Measurements from ENCODE around the gene BAZ2A.

The BAZ2A gene

DNA sequence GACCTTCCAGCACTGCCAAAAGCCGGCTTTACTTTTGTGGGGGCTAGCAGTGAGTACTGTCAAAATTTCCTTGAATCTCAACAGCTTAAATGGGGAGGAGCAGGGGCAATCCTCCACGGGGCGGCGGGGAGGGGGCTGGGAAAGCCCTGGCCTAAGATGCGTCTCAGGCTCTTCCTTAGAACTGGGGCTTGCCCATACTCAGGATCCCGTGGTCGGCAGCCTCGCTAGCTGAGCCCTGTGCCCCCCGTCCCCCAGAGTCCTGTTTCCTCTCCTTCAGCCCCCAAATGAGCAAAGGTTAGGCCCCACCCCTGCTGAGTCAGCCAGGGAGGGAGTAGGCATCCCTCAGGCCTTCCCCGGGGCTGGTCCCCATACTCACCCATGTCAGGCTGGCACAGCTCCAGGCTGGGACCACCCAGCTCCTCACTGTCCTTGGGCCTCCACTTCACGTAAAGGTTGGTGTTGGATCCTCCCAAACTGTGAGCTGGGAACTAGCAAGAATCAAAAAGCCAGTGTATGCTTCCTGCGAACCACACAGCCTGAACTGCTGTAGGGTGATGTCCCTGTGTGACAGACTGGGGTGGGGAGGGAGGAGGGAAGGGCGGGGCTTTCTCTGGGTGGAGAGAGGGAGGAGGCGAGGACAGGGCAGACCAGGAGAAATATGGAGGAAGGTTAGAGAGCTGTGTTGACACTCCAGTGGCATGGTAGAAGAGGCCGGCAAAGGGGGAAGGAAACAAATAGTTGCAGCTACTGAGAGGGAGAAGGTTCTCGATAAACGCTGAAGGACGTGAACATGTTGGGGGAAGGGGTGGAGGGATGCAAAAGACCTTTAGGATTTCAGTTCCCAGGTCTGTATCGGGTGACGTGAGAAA is 5.9 kb upstream of the BAZ2A start:
- peak; percentile 63 to 75 for DNase-seq (ENCODE audit: low read depth in 2 of 2)

DNA sequence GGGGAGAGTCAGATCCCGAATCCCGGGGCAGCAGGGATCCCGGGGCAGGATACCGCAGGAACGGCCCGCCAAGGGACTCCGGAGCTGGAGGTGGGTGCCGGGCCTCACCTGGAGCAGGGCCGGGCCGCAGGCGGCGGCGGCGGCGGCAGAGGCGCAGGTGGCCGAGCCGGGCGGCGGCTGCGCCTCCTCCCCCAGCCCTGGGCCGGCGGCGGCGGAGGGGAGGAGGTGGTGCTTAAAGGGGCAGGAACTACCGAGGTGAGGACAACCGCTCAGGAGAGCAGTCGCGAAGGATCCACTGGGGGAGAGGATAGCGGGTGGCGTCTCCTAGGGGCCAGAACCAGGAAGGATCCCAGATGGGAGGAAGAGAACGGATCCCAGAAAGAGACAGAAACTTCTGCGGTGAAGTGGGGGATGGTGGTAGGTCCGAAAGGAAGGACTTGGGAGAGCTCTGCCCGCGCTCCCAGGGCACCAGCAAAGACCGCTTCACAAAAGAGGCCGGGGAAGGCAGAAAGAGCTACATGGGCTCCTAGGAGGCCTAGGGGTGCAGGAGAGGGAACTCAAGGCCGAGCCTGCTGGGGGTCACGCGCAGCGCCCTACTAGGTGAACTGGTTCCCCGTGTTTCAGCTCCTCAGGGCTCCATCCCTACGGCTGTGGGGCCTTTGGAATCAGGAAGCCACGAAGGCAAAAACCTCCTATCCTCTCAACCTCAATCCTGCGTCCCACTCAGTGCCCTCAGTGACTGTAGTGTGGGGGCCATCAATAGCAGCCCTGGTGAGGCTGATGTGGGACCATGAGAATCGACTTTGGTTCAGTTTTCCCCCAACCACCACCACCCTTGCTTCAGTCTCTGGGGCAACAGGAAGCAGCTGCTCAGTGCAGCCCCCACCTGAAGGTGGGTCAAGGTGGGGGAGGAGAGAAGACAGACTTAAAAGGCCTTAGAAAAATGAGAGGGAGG is 5.0 kb upstream of the BAZ2A start:
- peak in 1 of 2 donors; percentile 58 for DNase-seq (ENCODE audit: low read depth in 2 of 2)

DNA sequence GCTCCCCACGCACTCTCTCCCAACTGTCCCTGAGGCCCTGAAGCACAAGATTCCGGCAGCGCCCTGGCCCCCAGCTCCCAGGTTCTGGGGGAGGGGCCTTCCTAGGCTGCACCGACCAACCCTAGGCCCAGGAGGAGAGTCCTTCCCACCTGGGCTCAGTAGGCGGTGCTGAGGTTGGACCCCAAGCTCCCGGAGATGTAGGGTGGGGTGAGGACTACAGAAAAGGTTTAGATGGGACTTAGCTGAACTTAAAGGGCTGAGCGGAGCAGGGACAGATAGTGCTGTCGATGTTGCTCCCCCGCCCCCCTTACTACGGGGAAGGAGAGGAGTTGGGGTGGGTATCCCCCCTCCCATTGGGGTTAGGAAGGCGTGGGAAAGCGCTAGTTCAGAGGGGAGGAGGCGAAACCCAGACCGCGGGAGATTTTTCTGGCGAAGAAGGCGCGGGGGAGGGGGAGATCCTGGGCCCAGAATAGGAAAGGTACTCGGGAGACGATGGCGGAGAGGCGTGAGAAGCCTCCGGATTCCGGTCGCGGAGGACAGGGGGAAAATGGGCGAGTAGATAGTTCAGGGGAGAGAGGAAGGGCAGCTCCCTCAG is 4.2 kb upstream of the BAZ2A start:
- DNase-seq (ENCODE audit: low read depth in 2 of 2): no peak

DNA sequence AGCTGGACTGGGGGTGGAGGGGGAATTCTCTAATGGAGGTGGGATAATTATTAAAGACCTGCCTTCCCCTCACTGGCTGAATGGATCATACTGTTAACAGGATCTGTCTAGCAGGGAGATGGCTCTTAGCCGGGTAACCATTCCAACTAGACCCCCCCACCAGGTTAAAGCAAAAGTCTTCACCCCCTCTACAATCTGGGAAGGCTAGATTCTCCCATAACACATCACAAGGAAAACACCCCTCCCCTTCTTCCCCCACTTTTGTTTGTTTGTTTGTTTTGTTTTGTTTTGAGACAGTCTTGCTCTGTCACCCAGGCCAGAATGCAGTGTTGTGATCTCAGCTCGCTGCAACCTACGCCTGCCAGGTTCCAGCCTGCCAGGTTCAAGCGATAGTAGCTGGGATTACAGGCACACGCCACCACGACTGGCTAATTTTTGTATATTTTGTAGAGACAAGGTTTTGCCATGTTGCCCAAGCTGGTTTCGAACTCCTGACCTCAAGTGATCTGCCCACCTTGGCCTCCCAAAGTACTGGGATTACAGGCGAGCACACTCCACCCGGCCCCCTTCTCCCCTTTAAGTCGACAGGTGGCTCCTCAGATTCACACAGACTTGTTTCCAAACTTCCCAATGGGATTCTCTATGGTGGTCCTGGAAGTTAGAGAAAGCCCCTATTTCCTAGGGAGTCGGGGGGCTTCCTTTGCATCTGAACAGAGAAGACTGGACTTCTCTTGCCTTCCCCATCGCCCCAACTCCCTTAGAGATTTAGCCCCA is 3.5 kb upstream of the BAZ2A start:
- DNase-seq (ENCODE audit: low read depth in 2 of 2): no peak

DNA sequence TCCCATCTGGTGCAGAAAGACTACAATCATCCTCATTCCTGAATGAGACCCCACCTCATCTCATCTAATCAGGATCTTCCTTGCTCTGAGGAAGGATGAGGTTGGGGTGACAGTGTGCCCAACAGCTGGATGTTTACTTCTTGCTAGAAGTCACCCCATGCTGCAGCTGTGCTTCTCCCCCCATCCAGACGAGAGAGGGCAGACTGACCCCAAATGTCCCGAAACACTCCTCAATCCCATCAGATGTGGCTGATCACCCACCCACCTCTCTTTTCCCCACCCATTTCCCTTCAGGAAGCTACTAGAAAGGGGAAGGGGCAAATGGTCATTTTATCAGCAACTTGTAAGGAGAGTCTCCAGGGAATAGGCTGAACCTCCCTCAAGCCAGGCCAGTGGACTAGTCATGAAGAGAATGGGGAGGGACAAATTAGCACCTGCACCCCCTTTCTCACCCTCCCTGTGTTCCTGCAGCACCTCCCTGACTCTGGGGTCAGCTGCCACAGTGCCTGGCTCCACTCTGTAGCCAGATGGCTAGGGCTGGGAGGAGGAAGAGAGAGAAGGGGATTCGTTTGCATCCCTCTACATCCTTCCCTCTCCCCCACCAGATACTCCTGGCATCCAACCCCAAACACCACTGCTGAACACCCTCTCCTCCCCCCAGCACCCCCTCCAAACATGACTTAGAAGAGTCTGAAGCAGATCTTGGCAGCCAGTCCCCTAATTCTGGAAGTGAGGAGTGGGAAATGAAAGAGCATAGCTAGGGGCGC is 2.8 kb upstream of the BAZ2A start:
- DNase-seq (ENCODE audit: low read depth in 2 of 2): no peak

DNA sequence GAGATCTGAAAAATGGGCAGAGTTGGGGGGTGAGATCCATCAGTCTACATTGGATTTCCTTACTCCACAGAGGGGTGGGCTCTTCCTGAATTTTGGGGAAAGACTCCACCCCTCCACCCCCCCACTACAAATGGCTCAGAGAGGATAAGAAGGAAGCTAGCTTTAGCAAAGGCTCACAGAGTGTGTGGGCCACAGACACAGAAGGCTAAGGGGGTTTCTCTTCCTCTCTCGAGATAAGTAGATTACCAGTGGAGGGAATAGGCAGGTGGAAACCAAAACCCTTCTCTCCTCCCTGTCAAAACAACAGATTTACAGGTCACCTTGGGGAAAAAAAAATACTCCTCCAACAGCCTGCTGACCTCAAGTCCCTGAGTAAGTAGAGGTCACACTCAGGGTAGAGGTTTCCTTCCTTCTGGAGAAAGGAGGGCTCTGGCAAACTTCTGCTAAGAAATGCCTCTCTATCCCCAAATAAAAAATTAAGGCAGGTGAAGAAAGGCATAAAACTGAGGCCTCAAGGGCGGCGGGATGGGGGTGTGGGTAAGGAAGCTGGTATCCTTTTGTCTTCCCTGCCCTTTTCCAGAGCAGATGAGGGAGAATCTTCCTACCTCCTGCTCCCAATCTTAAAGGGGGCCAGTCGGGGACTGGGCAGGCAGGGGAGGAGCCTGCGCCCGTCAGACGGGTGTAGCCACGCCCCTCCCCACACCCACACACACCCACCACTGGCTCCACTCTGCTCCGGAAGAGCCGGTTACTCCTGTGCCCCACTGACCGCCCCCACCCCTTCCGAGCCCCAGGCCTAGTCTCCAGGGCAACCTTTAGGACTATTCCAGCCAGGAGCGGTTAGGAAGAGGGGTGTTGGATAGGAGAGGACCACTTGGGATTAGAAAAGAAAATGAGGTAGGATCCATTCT is 1.9 kb upstream of the BAZ2A start:
- DNase-seq (ENCODE audit: low read depth in 2 of 2): peak in 1 of 2 donors; percentile 56

DNA sequence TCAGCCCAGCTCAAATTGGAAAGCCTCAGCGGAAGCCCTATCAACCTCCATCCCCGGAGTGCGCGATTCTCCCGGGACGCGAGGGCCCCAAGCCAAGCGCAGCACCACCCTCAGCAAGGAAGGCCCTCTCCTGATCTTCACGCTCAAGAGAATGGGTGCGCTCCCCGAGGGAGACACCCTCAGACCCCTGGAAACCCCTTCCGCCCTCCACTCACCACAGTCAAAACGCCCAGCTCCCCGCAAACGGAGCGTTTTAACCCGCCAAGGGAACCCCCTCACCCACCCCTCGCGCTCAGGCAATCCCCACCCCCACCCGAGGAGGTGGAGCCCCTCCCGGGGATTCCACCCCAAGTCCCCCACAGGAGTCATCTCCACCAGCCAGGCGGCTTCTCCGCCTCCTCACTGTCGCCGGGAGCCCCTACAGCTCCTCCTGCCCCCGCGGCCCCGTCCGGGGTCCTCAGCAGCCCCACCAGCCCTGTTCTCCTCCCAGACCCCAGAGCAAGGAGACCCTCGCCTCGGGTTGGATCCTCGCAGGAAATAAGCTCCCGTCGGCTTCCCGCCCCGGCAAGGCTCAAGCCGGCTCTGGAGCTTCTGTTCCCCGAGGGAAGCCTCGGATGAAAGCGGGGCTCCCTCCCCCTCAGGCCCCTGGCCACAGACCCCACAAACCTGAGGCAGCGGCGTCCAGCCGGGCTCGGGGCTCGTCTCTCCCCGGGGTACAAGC is 507 bp downstream of the BAZ2A start:
- peak in 1 of 2 donors; percentile 55 for DNase-seq (ENCODE audit: low read depth in 2 of 2)

DNA sequence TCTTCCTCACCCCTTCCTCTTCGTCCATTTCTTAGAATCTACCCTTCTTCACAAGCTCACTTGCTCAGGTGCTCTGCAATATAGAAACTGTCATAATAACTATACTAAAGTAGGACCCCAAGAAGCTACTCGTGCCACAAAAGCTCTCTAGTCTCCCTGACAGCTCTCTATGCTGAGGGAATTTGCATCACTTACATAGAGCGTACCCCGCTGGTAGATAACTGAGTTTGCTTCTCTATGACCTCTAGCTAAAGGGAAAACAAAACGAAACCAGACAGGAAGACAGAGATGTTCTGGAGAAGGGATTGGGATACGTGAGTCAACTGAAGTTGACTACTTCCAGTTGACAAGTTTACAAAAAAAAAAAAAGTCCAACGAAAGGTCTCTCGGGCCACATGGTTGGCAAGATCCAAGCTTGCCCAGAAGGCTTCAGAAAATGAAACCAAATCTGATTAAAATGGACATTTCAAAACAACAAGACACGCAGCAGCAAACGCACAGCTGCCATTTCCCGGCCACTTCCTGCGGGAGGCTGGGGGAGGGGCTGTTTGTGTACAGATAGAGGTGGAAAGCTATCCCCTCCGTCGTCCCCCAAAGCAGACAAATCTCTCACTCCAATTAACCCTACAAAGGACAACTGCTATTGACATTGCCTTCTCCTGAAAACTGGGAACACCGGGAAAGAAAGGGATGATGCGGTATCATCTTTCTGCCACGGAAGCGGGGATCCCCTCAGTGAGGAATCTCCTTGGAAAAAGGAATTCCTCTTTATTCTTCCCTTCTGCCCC is 1.3 kb downstream of the BAZ2A start:
- peak in 1 of 2 donors; percentile 39 for DNase-seq (ENCODE audit: low read depth in 2 of 2)

DNA sequence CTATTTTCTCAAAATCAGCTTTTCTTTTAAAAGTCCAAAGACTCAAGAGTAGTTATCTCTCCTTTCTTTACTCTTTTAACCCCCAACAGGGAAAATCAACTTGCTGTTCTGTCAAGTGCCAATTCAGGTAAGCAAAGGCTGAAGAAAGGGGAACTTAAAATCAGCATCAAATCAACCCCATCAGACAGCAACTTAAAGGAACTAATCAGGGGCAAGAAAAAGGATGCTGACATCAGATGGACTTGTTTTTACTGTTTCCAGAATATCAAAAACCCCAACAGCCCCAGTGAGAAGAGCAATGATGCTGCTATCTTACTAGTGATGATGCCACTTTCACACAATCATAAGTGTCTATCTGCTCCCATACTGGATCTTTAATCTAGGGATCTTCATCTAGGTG is 3.4 kb downstream of the BAZ2A start:
- DNase-seq (ENCODE audit: low read depth in 2 of 2): no peak

DNA sequence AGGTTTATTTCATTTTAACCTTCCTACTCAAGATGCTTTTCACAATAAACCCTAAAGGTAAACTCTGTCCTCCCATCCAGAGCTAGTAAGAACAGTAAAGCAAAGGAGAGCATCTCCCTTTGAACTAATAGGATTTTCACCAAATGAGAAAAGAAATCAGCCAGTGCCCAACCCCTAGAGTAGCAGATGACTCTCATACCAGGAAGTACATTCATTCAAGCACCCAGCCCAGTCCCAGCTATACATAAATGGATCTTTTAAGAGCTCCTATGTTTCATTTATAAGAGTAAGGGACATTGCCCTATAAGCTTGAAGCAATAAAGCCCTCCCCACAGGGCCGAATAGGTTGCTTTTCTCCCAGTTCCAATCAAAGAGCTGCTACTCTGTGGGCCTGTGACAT is 7.6 kb downstream of the BAZ2A start:
- no peak for DNase-seq (ENCODE audit: low read depth in 2 of 2)

DNA sequence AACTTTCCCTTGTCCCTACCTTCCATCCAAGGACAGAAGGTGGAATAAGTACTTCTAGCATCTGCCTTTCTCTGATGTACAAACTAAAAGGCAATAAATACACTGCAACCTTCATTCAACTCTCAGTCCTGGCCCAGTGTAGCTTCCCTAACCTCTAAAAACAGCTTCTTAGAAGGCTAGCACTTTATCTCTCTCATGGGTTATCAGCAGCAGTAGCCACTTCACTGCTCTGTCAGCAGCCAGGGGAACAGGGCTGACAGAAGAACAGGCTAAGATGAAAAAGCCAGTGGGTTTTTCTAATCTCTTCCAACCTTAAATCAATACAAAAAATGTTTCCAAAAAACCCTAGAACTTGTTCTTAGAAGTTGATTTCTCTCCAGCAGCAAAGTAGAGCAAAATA is 13.2 kb downstream of the BAZ2A start:
- DNase-seq (ENCODE audit: low read depth in 2 of 2): no peak

DNA sequence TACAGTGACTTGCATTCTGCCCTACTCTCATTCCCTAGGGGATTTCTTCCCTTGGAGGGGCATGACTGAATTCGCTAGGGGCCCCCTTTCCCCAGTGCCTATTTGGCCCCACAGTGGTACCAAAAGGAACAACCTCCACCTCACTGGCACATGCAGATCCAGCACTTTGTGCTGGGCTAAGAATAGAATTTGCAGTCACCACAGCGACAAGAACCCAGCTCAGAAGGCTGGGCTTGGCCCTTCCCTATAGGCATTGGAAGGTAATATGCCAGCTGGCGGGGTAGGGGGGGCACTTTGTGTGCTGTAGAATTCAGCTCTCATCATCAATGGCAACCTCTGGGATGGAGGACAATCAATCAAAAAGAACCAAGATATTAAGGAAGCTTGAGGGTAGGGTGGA is 13.9 kb downstream of the BAZ2A start:
- DNase-seq (ENCODE audit: low read depth in 2 of 2): no peak

DNA sequence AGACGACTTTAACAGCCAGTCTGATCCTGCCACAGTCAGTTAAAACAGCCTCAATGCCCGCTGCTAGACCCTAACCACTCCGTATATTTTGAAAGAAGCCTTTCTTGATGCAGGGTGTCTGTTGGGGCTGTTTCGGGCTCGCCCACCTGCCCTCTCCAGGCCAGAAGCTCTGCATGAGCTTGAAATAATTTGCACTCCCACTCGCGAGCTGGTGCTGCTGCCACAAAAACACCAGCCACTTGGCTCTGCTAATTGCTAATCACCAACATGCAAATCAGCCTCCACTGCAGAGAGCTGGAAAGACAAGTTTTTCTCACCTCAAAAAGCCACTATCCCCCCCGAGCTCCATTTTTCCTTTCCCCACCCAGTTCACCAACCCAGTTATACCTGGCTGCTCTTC is 15.5 kb downstream of the BAZ2A start:
- no peak for DNase-seq (ENCODE audit: low read depth in 2 of 2)

DNA sequence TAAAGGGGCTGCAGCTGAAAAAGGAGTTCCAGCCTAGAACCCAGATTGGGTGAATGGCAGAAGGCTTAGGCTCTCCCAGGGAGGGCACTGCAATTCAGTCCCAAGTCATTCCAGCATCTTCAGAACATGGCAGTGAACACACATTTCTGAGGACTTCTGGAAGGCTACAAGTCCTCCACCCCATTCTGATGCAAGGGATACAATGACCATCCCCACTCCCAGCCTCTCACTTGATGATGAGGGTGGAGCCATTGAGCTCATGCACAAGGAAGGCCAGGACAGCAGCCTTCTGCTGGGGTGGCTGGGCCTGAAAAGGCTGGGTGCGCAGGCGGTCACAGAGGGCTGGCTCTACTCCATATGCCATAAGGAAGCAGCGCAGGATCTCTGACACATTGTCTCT is 25.8 kb downstream of the BAZ2A start:
- no peak for DNase-seq (ENCODE audit: low read depth in 2 of 2)

DNA sequence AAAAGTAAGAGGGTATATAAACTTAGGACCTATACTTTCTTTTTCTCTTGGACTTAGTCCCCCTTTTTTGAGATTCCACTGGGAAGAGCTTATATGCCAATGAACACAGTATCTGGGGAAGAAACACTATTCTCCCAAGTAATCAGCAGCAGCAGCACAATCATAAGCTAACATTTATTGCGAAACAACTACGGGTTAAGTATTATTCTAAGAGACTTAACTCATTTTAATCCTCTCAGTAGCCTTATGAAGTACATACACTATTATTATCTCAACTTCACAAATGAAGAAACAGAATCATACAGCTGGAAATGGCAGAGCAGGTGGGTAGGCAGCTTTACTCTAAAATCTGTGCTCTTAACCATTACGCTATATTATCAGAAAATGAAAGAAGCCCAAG is 27.9 kb downstream of the BAZ2A start:
- no peak for DNase-seq (ENCODE audit: low read depth in 2 of 2)

DNA sequence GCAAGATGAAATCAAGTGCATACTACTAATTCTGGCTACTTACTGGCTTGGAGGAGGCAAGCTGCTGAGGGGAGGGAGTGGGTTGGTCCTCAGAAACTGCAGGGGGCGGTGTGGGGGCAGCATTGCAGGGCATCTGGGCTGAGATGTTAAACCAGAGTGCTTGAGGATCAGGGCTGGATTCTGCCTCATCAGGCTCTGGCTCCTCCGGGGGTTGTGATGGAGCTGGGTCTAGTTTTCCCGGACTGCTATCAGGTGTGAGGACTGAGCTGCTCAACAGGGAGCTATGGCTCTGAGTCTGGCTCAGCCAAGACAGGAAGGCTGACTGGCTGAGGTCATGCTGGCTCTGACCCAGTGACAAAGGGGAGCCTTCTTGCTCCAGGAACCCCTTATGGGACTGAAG is 28.6 kb downstream of the BAZ2A start:
- DNase-seq (ENCODE audit: low read depth in 2 of 2): peak in 1 of 2 donors; percentile 9

DNA sequence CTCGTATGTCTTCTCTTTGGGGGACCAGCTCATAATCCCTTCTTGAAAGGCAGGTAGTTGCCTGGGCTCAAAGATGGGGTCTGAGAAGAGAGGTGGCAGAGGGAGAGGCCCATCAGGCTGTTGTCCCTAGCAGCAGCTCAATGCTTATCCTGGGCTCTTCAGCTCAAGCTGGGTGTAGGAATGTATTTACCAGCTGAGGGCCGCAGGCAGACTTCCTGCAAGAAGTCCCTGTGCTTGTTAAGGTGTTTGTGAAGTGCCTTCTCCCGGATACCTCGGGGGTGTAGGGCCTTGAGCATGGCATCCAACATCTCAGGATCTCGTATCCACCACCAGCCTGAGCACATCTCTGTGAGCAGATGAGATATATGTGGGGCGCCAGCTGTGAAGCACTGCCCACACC is 29.4 kb downstream of the BAZ2A start:
- no peak for DNase-seq (ENCODE audit: low read depth in 2 of 2)

DNA sequence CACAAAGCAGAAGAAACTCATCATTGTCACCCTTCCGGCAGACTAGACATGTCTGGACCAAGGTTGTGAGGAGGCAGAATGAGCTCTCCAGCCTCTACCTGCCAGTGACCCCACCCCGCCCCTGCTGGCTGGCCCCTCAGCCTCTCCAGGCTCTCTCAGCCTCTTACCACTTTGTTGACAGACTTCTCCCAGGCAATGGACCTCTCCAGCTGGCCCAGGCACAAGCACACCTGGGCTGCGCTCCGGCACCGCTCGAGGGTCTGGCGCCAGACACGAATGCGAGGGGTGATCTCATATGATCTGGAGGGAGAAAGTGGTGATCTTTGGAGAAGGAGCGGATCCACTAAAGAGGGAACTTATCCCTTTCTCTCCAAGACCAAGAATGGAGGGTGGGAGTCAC is 30.3 kb downstream of the BAZ2A start:
- no peak for DNase-seq (ENCODE audit: low read depth in 2 of 2)

Measured in stimulated activated CD4-positive, alpha-beta T cell treated with anti-CD3 and anti-CD28 coated beads, Interleukin-1b, Interleukin-23, amount 100 ng/mL, for 4 hours (primary cell).